PFSK-1 (cell line): ENCODE data around the gene AHNAK2.

ENCODE experiments used
- FOXP2 ChIP-seq: optimal IDR thresholded peaks from 2 replicates; pipeline ENCODE3; 2011; ENCODE audit warnings: borderline replicate concordance, control low read depth, inconsistent platforms; ENCODE audit not compliant: insufficient read depth; ENCODE audit errors: extremely low read length, extremely low read depth
- POLR2AphosphoS5 ChIP-seq: IDR thresholded peaks from 2 replicates; pipeline ENCODE4 v1.6.1; 2012; ENCODE audit warnings: low read depth, mild to moderate bottlenecking, control low read depth, low read length, moderate library complexity
- SIN3A ChIP-seq: IDR thresholded peaks from 2 replicates; pipeline ENCODE4 v1.6.1; 2012; ENCODE audit warnings: mild to moderate bottlenecking, low read length, moderate library complexity, borderline replicate concordance; ENCODE audit not compliant: insufficient read depth
- TAF1 ChIP-seq: IDR thresholded peaks from 2 replicates; pipeline ENCODE4 v1.6.1; 2012; ENCODE audit warnings: low read length, control low read depth, borderline replicate concordance; ENCODE audit not compliant: insufficient read depth
- TF ChIP-seq, protein P1 (sequence below), 2 experiments: IDR thresholded peaks; 2 replicates each; pipeline versions ENCODE4 v1.6.1 to v1.8.0; 2011 to 2012; ENCODE audit warnings: low read depth in 2 of 2, low read length in 2 of 2, control low read depth in 1 of 2, inconsistent platforms in 1 of 2, mild to moderate bottlenecking in 1 of 2, moderate library complexity in 1 of 2; ENCODE audit not compliant: insufficient read depth in 1 of 2

DNA sequence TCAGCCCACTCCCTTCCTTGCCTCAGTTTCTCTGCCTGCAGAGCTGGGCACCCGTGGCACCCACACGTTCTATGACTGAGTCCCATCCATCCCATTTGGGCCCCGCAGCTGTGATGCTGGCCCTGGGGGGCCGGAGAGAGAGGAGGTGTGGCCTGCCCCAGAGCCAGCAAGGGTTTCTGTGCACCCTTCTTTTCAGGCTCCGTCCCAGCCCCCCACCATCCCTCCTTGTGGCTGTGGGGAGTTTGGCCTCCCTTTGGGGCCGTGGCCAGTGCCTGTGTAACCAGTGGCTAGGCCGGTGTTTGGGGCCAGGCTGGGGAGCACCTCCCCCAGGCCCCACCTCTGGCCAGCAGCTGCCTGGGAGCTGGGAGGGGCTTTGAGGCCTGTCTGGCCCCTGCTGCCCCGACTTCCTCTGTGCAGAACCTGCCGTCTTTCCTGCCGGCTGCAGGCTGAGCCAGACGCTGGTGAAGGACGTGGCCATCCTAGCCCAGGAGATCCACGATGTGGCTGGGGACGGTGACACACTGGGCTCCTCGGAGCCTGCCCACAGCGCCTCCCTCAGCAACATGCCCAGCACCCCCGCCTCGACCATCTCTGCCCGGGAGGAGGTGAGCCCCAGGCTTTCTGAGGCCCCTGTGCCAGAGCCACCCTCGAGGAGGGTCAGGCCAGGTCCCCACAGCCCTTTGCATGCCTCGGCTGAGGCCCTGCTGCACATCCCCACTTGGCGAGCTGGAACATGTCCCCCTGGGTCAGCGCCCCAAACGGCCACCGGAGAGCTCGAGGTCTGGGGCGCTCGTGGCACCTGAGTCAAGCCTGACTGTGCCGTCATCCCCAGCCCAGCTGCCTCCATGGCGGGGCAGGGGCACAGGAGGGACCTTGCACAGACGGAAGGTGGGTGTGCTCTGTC is 85.4 kb downstream of the AHNAK2 start:
- no peak for TF ChIP-seq POLR2AphosphoS5
- no peak for TF ChIP-seq TAF1
- TF ChIP-seq, protein P1, sequence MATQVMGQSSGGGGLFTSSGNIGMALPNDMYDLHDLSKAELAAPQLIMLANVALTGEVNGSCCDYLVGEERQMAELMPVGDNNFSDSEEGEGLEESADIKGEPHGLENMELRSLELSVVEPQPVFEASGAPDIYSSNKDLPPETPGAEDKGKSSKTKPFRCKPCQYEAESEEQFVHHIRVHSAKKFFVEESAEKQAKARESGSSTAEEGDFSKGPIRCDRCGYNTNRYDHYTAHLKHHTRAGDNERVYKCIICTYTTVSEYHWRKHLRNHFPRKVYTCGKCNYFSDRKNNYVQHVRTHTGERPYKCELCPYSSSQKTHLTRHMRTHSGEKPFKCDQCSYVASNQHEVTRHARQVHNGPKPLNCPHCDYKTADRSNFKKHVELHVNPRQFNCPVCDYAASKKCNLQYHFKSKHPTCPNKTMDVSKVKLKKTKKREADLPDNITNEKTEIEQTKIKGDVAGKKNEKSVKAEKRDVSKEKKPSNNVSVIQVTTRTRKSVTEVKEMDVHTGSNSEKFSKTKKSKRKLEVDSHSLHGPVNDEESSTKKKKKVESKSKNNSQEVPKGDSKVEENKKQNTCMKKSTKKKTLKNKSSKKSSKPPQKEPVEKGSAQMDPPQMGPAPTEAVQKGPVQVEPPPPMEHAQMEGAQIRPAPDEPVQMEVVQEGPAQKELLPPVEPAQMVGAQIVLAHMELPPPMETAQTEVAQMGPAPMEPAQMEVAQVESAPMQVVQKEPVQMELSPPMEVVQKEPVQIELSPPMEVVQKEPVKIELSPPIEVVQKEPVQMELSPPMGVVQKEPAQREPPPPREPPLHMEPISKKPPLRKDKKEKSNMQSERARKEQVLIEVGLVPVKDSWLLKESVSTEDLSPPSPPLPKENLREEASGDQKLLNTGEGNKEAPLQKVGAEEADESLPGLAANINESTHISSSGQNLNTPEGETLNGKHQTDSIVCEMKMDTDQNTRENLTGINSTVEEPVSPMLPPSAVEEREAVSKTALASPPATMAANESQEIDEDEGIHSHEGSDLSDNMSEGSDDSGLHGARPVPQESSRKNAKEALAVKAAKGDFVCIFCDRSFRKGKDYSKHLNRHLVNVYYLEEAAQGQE (IDR thresholded peaks at IDR 0.05; ENCODE audit: insufficient read depth in 1 of 2, low read depth in 2 of 2, low read length in 2 of 2): no peak
- no peak for TF ChIP-seq SIN3A
- no peak for TF ChIP-seq FOXP2
